ENCODE measurements around the gene NFIC.

DNA sequence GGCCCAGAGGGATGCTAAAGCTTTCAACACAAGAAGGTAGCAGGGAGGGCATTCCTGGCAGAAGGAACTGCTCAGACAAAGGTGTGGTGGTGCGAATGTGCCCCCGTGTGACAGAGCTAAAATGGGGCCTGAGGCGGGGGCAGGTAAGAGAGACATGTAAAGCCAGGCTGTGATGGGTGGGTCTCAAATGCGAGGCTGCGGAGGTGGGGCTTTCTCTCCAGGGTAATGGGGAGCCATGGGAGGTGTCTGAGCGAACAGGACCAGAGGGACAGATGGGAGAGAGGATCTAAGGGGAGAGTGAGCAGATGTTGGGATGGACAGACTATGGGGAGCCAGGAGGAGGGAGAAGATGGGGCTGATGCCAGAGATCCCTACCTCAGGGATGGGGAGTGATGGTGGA is 44.7 kb upstream of the NFIC start:
- TF ChIP-seq, protein P1, sequence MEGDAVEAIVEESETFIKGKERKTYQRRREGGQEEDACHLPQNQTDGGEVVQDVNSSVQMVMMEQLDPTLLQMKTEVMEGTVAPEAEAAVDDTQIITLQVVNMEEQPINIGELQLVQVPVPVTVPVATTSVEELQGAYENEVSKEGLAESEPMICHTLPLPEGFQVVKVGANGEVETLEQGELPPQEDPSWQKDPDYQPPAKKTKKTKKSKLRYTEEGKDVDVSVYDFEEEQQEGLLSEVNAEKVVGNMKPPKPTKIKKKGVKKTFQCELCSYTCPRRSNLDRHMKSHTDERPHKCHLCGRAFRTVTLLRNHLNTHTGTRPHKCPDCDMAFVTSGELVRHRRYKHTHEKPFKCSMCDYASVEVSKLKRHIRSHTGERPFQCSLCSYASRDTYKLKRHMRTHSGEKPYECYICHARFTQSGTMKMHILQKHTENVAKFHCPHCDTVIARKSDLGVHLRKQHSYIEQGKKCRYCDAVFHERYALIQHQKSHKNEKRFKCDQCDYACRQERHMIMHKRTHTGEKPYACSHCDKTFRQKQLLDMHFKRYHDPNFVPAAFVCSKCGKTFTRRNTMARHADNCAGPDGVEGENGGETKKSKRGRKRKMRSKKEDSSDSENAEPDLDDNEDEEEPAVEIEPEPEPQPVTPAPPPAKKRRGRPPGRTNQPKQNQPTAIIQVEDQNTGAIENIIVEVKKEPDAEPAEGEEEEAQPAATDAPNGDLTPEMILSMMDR (IDR thresholded peaks at IDR 0.05; ENCODE audit: low read depth, low read length, poor library complexity, severe bottlenecking) = no peak
- no peak for TF ChIP-seq EZH2phosphoT487 (IDR thresholded peaks at IDR 0.05; ENCODE audit: borderline replicate concordance, low read length)

All from DOHH2 (cell line).